Type B pancreatic cell (in vitro differentiated cells): ENCODE data around the gene LYPD3. TPM values are rescaled to one million over a fixed set of nuclear protein-coding genes. Genes with fewer than 3 reads are reported as not detected.

Experiments
- DNase-seq: peaks from one replicate; pipeline ENCODE4 v3.0.0; 2021; ENCODE audit warnings: mixed read lengths; ENCODE audit not compliant: unreplicated experiment; ENCODE audit errors: extremely low spot score
- H3K27ac Mint-ChIP-seq: 2 replicates; pipeline ENCODE4 v1.8.0; 2021; ENCODE audit warnings: mild to moderate bottlenecking, mixed read lengths
- H3K27me3 Mint-ChIP-seq: 2 replicates; pipeline ENCODE4 v1.8.0; 2021; ENCODE audit warnings: mixed read lengths
- H3K36me3 Mint-ChIP-seq: 2 replicates; pipeline ENCODE4 v1.8.0; 2021; ENCODE audit warnings: mixed read lengths
- H3K4me1 Mint-ChIP-seq: one replicate; pipeline ENCODE4 v1.8.0; 2021; ENCODE audit warnings: mixed read lengths; ENCODE audit not compliant: unreplicated experiment
- H3K4me3 Mint-ChIP-seq: 2 replicates; pipeline ENCODE4 v1.8.0; 2021; ENCODE audit warnings: mild to moderate bottlenecking, mixed read lengths
- H3K9me3 Mint-ChIP-seq: 2 replicates; pipeline ENCODE4 v1.8.0; 2021; ENCODE audit warnings: mixed read lengths
- CTCF ChIP-seq: fragments of 200-600 bp; sonication (generic); conservative IDR thresholded peaks from 2 replicates; pipeline ENCODE4 v1.5.0; 2021; ENCODE audit warnings: antibody characterized with exemption, mild to moderate bottlenecking
- total RNA-seq: library from RNA; stranded (reverse); gene quantifications from 2 replicates; pipeline ENCODE4 v1.2.1, GENCODE V29; 2021; ENCODE audit warnings: low replicate concordance

LYPD3 gene
- total RNA-seq, 1 donor from 2014 or later = 13.3 TPM

GRCh38 chr19:43470288-43470687, 4.9 kb upstream of the LYPD3 start:
- H3K4me3 Mint-ChIP-seq = peak overlapping the region; percentile 3
- DNase-seq = no peak
- no peak for TF ChIP-seq CTCF
- no peaks in the 10 kb centered on the region for H3K9me3 Mint-ChIP-seq
- H3K27me3 Mint-ChIP-seq = no peaks in the 10 kb centered on the region
- peak overlapping the region; percentile 94 for H3K27ac Mint-ChIP-seq
- H3K4me1 Mint-ChIP-seq = peaks cover 13% of the 10 kb centered on the region
- peaks cover 1% of the 10 kb centered on the region for H3K36me3 Mint-ChIP-seq

- Mint-ChIP-seq H3K36me3 (no peaks in the 10 kb centered on the region), H3K27ac (peak overlapping the region; percentile 56), H3K9me3 (no peaks in the 10 kb centered on the region), H3K27me3 (no peaks in the 10 kb centered on the region), H3K4me1 (peaks cover 7% of the 10 kb centered on the region), H3K4me3 (no peak overlapping the region)
- DNase-seq = no peak
- TF ChIP-seq CTCF = no peak
Observed at GRCh38 chr19:43469160-43469480, 3.7 kb upstream of the LYPD3 start.

GRCh38 chr19:43468354-43469159, 3.1 kb upstream of the LYPD3 start:
- Mint-ChIP-seq H3K27ac (peak overlapping the region; percentile 87), H3K36me3 (no peaks in the 10 kb centered on the region), H3K27me3 (no peaks in the 10 kb centered on the region), H3K4me3 (no peak overlapping the region), H3K9me3 (no peaks in the 10 kb centered on the region), H3K4me1 (peaks cover 8% of the 10 kb centered on the region)
- no peak for TF ChIP-seq CTCF
- DNase-seq = no peak

GRCh38 chr19:43467730-43468129, 2.3 kb upstream of the LYPD3 start:
- no peaks in the 10 kb centered on the region for H3K27me3 Mint-ChIP-seq
- no peak overlapping the region for H3K4me3 Mint-ChIP-seq
- no peak for TF ChIP-seq CTCF
- H3K9me3 Mint-ChIP-seq = no peaks in the 10 kb centered on the region
- H3K27ac Mint-ChIP-seq = peak overlapping the region; percentile 87
- no peak for DNase-seq
- no peaks in the 10 kb centered on the region for H3K36me3 Mint-ChIP-seq
- H3K4me1 Mint-ChIP-seq = peaks cover 8% of the 10 kb centered on the region

GRCh38 chr19:43467276-43467675, 1.9 kb upstream of the LYPD3 start:
- Mint-ChIP-seq H3K27me3 (no peaks in the 10 kb centered on the region), H3K9me3 (no peaks in the 10 kb centered on the region), H3K4me3 (peak overlapping the region; percentile 53), H3K27ac (peak overlapping the region; percentile 87), H3K4me1 (peaks cover 8% of the 10 kb centered on the region), H3K36me3 (no peaks in the 10 kb centered on the region)
- no peak for TF ChIP-seq CTCF
- no peak for DNase-seq
